ENCODE measurements around the gene TMC1.
"Not testable (repeated sequence)": the region's sequence is repeated elsewhere in the genome, so short reads cannot be mapped to it uniquely, and the experiment has no call there.

The TMC1 gene

GRCh38 chr9:72521011-72521410, 397 bp upstream of the TMC1 start:
- not testable (repeated sequence) for H3K27me3 ChIP-seq (ENCODE audit: control insufficient read depth in 2 of 2, insufficient read depth in 2 of 2, low read length in 2 of 2); H3K27ac ChIP-seq (ENCODE audit: low read depth in 2 of 2, low read length in 2 of 2); H3K4me1 ChIP-seq (ENCODE audit: control insufficient read depth in 2 of 2, insufficient read depth in 2 of 2, low read length in 2 of 2); H3K9me3 ChIP-seq (ENCODE audit: control insufficient read depth in 2 of 2, low read length in 2 of 2); H3K9ac ChIP-seq (ENCODE audit: low read depth in 1 of 2, low read length in 2 of 2); H3K36me3 ChIP-seq (ENCODE audit: control insufficient read depth in 2 of 2, insufficient read depth in 2 of 2, low read length in 2 of 2); H3K4me3 ChIP-seq (ENCODE audit: low read length in 2 of 2)

GRCh38 chr9:72524820-72525540, 3.6 kb downstream of the TMC1 start:
- Histone ChIP-seq H3K4me1 (ENCODE audit: control insufficient read depth in 2 of 2, insufficient read depth in 2 of 2, low read length in 2 of 2) (peaks cover 14% of the 10 kb centered on the region in 2 donors), H3K36me3 (ENCODE audit: control insufficient read depth in 2 of 2, insufficient read depth in 2 of 2, low read length in 2 of 2) (no peaks in the 10 kb centered on the region), H3K27ac (ENCODE audit: low read depth in 2 of 2, low read length in 2 of 2) (peak overlapping the region; percentile 32 to 43), H3K9me3 (ENCODE audit: control insufficient read depth in 2 of 2, low read length in 2 of 2) (no peaks in the 10 kb centered on the region), H3K9ac (ENCODE audit: low read depth in 1 of 2, low read length in 2 of 2) (no peak overlapping the region), H3K4me3 (ENCODE audit: low read length in 2 of 2) (no peak overlapping the region), H3K27me3 (ENCODE audit: control insufficient read depth in 2 of 2, insufficient read depth in 2 of 2, low read length in 2 of 2) (no peaks in the 10 kb centered on the region)

GRCh38 chr9:72526901-72527800, 5.7 kb downstream of the TMC1 start:
- Histone ChIP-seq H3K4me1 (ENCODE audit: control insufficient read depth in 2 of 2, insufficient read depth in 2 of 2, low read length in 2 of 2) (peaks cover 14% of the 10 kb centered on the region in 2 donors), H3K27me3 (ENCODE audit: control insufficient read depth in 2 of 2, insufficient read depth in 2 of 2, low read length in 2 of 2) (no peaks in the 10 kb centered on the region), H3K27ac (ENCODE audit: low read depth in 2 of 2, low read length in 2 of 2) (peak overlapping the region; percentile 59 to 70), H3K9ac (ENCODE audit: low read depth in 1 of 2, low read length in 2 of 2) (peak overlapping the region; percentile 7 to 52), H3K9me3 (ENCODE audit: control insufficient read depth in 2 of 2, low read length in 2 of 2) (no peaks in the 10 kb centered on the region), H3K36me3 (ENCODE audit: control insufficient read depth in 2 of 2, insufficient read depth in 2 of 2, low read length in 2 of 2) (no peaks in the 10 kb centered on the region), H3K4me3 (ENCODE audit: low read length in 2 of 2) (peak overlapping the region; percentile 55 to 77)

GRCh38 chr9:72527801-72528195, 6.4 kb downstream of the TMC1 start:
- H3K4me3 ChIP-seq (ENCODE audit: low read length in 2 of 2), result peak overlapping the region; percentile 55 to 77
- H3K4me1 ChIP-seq (ENCODE audit: control insufficient read depth in 2 of 2, insufficient read depth in 2 of 2, low read length in 2 of 2), result peaks cover 14% of the 10 kb centered on the region in 2 donors
- H3K27me3 ChIP-seq (ENCODE audit: control insufficient read depth in 2 of 2, insufficient read depth in 2 of 2, low read length in 2 of 2), result no peaks in the 10 kb centered on the region
- peak overlapping the region; percentile 59 to 70 for H3K27ac ChIP-seq (ENCODE audit: low read depth in 2 of 2, low read length in 2 of 2)
- no peaks in the 10 kb centered on the region for H3K9me3 ChIP-seq (ENCODE audit: control insufficient read depth in 2 of 2, low read length in 2 of 2)
- H3K9ac ChIP-seq (ENCODE audit: low read depth in 1 of 2, low read length in 2 of 2), result peak overlapping the region; percentile 7 to 52
- no peaks in the 10 kb centered on the region for H3K36me3 ChIP-seq (ENCODE audit: control insufficient read depth in 2 of 2, insufficient read depth in 2 of 2, low read length in 2 of 2)

- Histone ChIP-seq H3K9me3 (ENCODE audit: control insufficient read depth in 2 of 2, low read length in 2 of 2) (no peaks in the 10 kb centered on the region), H3K4me1 (ENCODE audit: control insufficient read depth in 2 of 2, insufficient read depth in 2 of 2, low read length in 2 of 2) (peaks cover 14% of the 10 kb centered on the region in 2 donors), H3K27ac (ENCODE audit: low read depth in 2 of 2, low read length in 2 of 2) (no peak overlapping the region), H3K4me3 (ENCODE audit: low read length in 2 of 2) (no peak overlapping the region), H3K27me3 (ENCODE audit: control insufficient read depth in 2 of 2, insufficient read depth in 2 of 2, low read length in 2 of 2) (no peaks in the 10 kb centered on the region), H3K9ac (ENCODE audit: low read depth in 1 of 2, low read length in 2 of 2) (no peak overlapping the region), H3K36me3 (ENCODE audit: control insufficient read depth in 2 of 2, insufficient read depth in 2 of 2, low read length in 2 of 2) (no peaks in the 10 kb centered on the region)
Observed at GRCh38 chr9:72529531-72529930, 8.1 kb downstream of the TMC1 start.

- H3K9me3 ChIP-seq (ENCODE audit: control insufficient read depth in 2 of 2, low read length in 2 of 2), result peaks cover 0 to 5% of the 10 kb centered on the region in 2 donors
- no peak overlapping the region for H3K27ac ChIP-seq (ENCODE audit: low read depth in 2 of 2, low read length in 2 of 2)
- no peak overlapping the region for H3K4me3 ChIP-seq (ENCODE audit: low read length in 2 of 2)
- H3K36me3 ChIP-seq (ENCODE audit: control insufficient read depth in 2 of 2, insufficient read depth in 2 of 2, low read length in 2 of 2), result no peaks in the 10 kb centered on the region
- no peaks in the 10 kb centered on the region for H3K27me3 ChIP-seq (ENCODE audit: control insufficient read depth in 2 of 2, insufficient read depth in 2 of 2, low read length in 2 of 2)
- no peaks in the 10 kb centered on the region for H3K4me1 ChIP-seq (ENCODE audit: control insufficient read depth in 2 of 2, insufficient read depth in 2 of 2, low read length in 2 of 2)
- H3K9ac ChIP-seq (ENCODE audit: low read depth in 1 of 2, low read length in 2 of 2), result no peak overlapping the region
Observed at GRCh38 chr9:72533322-72533721, 11.9 kb downstream of the TMC1 start.

- Histone ChIP-seq H3K36me3 (ENCODE audit: control insufficient read depth in 2 of 2, insufficient read depth in 2 of 2, low read length in 2 of 2) (no peaks in the 10 kb centered on the region), H3K4me3 (ENCODE audit: low read length in 2 of 2) (no peak overlapping the region), H3K4me1 (ENCODE audit: control insufficient read depth in 2 of 2, insufficient read depth in 2 of 2, low read length in 2 of 2) (no peaks in the 10 kb centered on the region), H3K27ac (ENCODE audit: low read depth in 2 of 2, low read length in 2 of 2) (no peak overlapping the region), H3K9me3 (ENCODE audit: control insufficient read depth in 2 of 2, low read length in 2 of 2) (peaks cover 0 to 5% of the 10 kb centered on the region in 2 donors), H3K9ac (ENCODE audit: low read depth in 1 of 2, low read length in 2 of 2) (no peak overlapping the region), H3K27me3 (ENCODE audit: control insufficient read depth in 2 of 2, insufficient read depth in 2 of 2, low read length in 2 of 2) (no peaks in the 10 kb centered on the region)
Observed at GRCh38 chr9:72534931-72535330, 13.5 kb downstream of the TMC1 start.

GRCh38 chr9:72537011-72537545, 15.7 kb downstream of the TMC1 start:
- no peaks in the 10 kb centered on the region for H3K4me1 ChIP-seq (ENCODE audit: control insufficient read depth in 2 of 2, insufficient read depth in 2 of 2, low read length in 2 of 2)
- no peak overlapping the region for H3K4me3 ChIP-seq (ENCODE audit: low read length in 2 of 2)
- H3K27ac ChIP-seq (ENCODE audit: low read depth in 2 of 2, low read length in 2 of 2), result no peak overlapping the region
- H3K9me3 ChIP-seq (ENCODE audit: control insufficient read depth in 2 of 2, low read length in 2 of 2), result peaks cover 0 to 5% of the 10 kb centered on the region in 2 donors
- no peaks in the 10 kb centered on the region for H3K27me3 ChIP-seq (ENCODE audit: control insufficient read depth in 2 of 2, insufficient read depth in 2 of 2, low read length in 2 of 2)
- no peak overlapping the region for H3K9ac ChIP-seq (ENCODE audit: low read depth in 1 of 2, low read length in 2 of 2)
- H3K36me3 ChIP-seq (ENCODE audit: control insufficient read depth in 2 of 2, insufficient read depth in 2 of 2, low read length in 2 of 2), result no peaks in the 10 kb centered on the region

- H3K27me3 ChIP-seq (ENCODE audit: control insufficient read depth in 2 of 2, insufficient read depth in 2 of 2, low read length in 2 of 2), result no peaks in the 10 kb centered on the region
Observed at GRCh38 chr9:72537671-72538070, 16.3 kb downstream of the TMC1 start.

More at GRCh38 chr9:72537671-72538070, 16.3 kb downstream of the TMC1 start:
- H3K4me1 ChIP-seq (ENCODE audit: control insufficient read depth in 2 of 2, insufficient read depth in 2 of 2, low read length in 2 of 2), result no peaks in the 10 kb centered on the region
- H3K9me3 ChIP-seq (ENCODE audit: control insufficient read depth in 2 of 2, low read length in 2 of 2), result peaks cover 0 to 5% of the 10 kb centered on the region in 2 donors
- H3K4me3 ChIP-seq (ENCODE audit: low read length in 2 of 2), result no peak overlapping the region
- no peaks in the 10 kb centered on the region for H3K36me3 ChIP-seq (ENCODE audit: control insufficient read depth in 2 of 2, insufficient read depth in 2 of 2, low read length in 2 of 2)
- H3K27ac ChIP-seq (ENCODE audit: low read depth in 2 of 2, low read length in 2 of 2), result no peak overlapping the region
- H3K9ac ChIP-seq (ENCODE audit: low read depth in 1 of 2, low read length in 2 of 2), result no peak overlapping the region

Measured in mucosa of rectum (tissue), 2 donors.